Activated CD4-positive, CD25-positive, alpha-beta regulatory T cell treated with anti-CD3 and anti-CD28 coated beads, Interleukin-2, amount 50 U/mL, for 24 hours (primary cell): ENCODE data around the gene TUBGCP2.
"Not testable (repeated sequence)": the region's sequence is repeated elsewhere in the genome, so short reads cannot be mapped to it uniquely, and the experiment has no call there.

Experiments
- ATAC-seq, 2 donors: fragments of 150-1000 bp; cut with Tn5 transposase; one replicate each; pipeline ENCODE4 v1.10.0; 2021; ENCODE audit warnings: mild to moderate bottlenecking in 1 of 2, moderate library complexity in 1 of 2

TUBGCP2 gene

GRCh38 chr10:133277277-133277992 is 31.2 kb downstream of the TUBGCP2 start:
- ATAC-seq, result no peak

DNA sequence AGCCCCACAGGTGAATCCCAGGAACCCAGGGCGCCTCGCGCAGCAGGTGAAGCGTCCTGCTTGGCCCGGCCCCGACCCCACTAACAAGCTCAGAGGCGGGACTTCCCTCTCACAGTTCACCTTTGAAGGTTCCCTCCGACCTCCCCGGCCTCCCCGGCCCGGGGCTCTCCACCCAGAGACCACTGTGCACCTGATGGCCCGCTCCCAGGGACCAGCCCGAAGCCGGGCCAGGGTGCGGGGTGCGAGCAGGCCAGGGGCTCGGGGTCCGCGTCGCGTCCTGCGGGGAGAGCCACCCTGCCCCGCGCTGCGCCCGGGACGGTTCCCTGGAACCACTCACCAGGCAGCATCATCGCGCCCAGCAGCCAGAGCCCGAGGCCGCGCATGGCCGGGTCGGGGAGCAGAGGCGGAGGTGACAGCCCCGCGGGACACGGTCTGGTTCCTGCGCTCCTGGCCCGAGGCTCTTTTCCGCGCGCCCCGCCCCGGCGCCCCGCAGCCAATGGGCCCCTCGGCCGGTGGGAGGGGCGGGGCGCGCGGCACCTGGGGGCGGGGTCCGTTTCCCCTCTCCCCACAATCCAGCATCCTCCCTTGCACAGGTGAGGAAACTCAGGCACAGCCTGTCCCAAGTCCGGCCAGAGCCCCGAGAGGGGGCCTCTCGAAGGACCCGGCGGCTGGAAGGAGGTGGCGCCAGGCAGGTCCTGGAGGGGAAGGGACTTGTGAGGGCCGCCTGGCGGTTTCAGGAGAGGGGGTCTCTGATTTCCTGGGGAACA is 32.1 kb downstream of the TUBGCP2 start, which contains the start of gene ADAM8:
TSS of gene ADAM8 (minus strand) at position 434 of the 767 bp plus-strand sequence. CDS start at position 383, 51 bp downstream.
- ATAC-seq, result peak; percentile 41 to 44

DNA sequence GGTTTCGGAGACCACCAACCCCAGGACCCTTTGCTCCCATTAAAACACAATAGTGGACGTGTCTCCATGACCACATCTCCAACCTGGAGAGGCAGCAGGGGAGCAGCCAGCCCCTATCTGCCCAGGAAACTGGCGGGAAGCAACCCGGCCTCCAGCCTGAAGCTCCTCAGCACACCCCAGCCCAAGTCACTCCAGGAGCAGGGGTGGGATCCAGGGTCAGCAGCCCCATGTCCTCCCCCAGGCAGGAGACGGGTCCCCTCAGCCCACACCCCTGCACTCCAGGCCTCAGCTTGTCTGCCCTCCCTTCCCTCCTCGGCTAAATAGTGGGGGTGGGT is 32.6 kb downstream of the TUBGCP2 start:
- ATAC-seq, result no peak

- ATAC-seq, result peak; percentile 33 to 44
Observed at GRCh38 chr10:133275684-133276092, 33.0 kb downstream of the TUBGCP2 start.

DNA sequence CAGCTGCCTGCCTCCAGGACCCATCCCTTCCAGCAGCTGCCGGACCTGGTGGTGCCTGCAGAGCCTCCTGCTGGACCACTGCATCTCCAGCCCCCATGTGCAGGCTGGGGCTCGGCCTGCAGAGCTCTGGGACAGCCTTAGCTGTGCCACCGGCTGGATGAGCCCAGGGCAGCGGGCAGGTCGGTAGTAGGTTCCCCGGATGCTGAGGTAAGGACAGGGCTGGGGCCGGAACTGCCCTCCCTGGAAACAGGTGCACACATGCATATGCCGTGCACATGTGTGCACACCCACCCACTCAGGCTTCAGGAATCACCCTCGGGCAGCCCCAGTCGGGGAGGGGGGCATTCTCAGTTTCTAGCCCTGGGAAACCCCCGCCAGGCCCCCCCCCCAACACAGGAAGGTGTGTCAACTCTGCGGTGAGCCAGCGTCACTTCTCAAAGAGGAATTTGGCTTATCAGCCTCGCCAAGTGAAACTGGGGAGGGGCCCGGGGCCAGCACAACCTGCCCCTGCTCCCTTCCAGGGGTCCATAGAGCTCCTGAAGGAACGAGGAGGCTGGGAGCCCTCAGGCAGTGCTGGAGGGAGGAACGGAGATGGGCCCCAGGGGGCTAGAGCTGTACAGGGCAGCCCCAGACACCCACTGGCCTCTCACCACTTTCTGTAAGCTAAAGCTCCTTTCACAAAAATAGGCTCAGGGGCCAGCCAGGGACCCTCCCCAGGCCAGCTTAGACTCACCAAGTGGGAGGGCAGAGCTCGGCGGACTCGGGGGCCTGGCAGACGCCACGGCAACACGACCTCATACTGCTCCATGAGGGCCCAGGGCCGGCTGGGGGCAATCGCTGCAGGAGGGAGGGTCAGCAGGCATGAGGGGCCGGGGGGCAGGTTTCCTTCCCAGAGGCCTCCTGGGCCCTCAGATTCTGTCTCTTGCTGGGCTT is 33.7 kb downstream of the TUBGCP2 start:
- peak; percentile 75 to 78 for ATAC-seq

DNA sequence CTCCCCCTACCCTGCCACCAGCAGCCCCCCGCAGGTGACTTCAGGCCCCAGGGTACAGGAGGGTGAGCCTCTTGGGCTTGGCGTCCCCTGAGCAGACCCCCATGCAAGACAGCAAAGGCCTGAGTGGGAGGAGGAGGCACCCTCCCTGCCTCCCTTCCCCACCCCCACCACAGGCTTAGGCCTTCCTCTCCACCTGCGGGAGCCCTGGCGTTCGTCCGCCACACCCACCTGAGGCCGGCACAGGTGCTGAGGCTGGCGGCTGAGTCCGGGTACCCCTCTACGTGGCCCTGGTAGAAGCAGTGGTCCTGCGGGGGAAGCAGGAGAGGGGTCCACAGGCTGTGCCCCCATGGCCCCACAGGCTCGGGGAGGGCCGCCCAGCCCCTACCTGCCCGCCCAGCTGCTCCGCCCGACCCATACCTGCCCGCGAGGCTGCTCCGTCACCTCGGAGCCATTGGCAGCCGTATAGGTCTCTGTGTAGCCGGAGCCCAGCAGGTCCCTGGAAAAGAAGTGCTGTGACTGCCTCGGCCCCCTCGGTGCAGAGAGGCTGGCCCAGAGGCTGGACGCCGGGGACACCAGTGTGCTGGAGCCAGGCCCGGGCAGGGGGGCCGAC is 35.0 kb downstream of the TUBGCP2 start:
- no peak for ATAC-seq

DNA sequence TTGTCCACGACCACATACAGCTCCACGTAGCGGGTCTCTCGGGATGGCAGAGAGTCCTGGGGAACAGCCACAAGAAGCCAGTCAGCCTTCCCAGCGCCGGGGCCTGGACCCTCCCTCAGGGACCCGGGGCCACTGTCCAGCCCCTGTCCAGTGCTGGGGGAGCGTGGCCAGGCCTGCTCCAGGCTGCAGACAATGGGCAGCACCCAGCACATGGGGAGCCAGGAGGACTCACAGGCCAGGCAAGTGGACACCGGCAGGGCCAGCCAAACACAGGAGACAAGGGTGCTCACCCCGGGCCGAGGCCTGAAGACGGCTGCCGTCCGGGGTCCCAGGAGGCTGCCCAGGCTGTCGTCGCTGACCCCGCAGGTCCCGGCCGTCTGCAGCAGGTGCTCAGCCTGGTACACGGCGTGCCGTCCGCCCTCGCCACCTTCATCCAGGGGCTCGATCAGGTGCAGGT is 35.7 kb downstream of the TUBGCP2 start:
- ATAC-seq, result no peak

GRCh38 chr10:133272301-133272963 is 36.2 kb downstream of the TUBGCP2 start:
- no peak for ATAC-seq

DNA sequence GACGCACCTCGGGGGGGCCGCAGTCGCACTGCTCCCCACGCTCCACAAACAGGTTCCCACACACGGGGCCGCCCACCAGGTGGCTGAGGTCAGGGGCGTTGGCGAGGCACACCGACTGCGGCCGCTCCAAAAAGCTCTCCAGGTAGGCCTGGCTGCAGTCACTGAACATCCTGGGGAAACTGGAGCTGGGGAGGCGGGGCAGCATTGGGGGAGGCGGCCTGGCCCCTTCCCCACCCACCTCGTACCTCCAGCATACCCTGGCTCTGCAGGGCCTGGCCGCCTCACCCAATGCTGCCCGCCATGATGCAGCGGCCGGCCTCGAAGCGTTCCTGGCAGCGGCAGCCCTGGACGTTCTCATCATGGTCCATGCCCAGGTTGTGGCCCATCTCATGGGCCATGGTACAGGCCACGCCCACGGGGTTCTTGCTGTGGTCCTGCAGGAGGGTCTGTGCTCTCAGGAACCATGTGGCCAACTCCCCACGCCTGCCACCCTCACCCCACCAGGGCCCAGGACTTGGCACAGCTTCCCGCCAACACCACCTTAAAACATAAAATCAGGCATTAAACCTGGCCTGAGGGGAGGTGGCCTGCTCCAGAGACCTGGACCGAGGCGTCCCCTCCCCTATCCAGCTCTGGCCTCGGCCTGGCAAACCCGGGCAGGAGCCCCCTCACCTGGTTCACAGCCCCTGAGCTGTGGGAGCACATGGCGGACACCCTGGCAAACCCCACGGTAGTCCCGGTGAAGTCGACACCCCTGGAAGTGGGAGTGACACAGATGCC is 37.0 kb downstream of the TUBGCP2 start:
- no peak for ATAC-seq

- no peak for ATAC-seq
Observed at GRCh38 chr10:133270773-133271297, 37.8 kb downstream of the TUBGCP2 start.

DNA sequence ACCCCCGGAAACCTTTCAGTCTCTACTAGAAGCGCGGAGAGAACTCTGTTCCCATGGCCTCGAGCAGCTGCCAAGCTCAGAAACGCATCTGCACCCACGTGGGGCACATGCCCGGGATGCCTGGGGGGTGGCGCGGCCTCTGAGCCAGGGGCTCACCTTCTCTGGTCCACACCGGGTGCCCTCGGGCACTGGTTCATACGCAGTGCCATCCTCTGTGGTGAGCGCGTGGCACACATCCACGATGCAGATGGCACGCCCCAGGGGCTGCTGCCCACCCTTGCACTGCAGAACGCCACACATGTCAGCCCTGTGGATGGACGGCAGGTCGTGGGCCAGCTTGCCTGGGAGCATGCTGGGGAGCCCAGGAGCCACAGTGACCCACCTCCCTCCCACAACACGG is 38.5 kb downstream of the TUBGCP2 start:
- ATAC-seq, result no peak

DNA sequence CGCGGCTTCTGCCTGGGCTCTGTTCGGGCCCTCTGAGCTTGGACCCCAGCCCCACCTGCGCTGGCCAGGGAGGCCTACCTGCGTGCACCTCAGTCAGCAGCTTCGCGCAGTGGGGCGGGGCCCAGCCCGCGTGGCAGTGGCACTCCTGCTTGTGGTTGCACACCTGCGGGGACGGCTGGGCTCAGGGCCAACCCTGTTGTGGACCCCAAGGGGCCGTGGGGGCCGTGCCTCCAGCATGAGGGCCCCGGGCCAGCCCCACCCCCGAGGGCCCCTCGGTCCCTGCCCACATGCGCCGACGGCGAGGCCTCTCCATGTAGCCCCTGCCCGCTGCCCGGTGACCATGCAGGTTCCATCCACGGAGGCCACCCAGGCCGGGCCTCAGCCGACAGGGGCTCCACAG is 39.3 kb downstream of the TUBGCP2 start:
- no peak for ATAC-seq

DNA sequence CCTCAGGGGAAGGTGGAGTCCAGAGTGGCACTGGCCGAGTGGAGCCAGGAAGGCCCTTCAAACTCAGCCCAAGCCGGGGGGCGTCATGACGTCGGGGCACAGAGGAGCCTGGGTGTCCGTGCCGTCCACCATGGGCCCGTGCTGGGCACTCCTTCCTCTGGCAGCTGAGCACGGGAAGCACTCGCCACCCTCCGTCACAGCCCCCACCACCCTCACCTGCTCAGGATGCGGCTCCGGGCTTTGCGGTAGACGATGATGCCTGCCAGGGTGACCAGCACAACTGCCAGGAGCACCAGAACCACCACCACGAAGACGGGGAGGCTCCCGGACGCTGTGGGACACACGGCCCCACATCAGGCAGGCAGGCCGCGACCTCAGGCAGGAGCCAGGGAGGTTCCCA is 40.1 kb downstream of the TUBGCP2 start:
- ATAC-seq, result no peak

- ATAC-seq, result no peak
Observed at GRCh38 chr10:133267829-133268228, 40.8 kb downstream of the TUBGCP2 start.

DNA sequence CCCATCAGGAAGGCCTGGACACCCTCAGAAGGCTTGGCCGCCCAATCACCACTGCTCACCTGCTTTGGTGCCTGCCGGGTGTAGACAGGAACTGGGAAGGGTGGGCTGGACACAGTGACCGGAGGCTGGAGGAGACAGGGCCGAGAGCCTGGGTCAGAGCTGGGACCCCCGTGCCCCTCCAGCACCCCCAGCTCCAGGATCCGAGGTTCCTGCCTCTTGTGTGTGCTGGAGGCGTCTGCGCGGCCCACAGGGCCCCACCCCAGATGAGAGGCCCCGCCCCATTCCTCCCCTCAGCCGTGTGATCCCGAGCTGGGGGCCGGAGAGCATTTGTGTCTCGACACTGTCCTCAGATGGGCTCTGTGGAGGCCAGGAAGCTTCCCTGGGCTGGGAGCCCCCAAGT is 41.4 kb downstream of the TUBGCP2 start:
- ATAC-seq, result no peak

GRCh38 chr10:133266056-133266795 is 42.4 kb downstream of the TUBGCP2 start:
- ATAC-seq, result no peak

GRCh38 chr10:133265052-133265451 is 43.6 kb downstream of the TUBGCP2 start:
- ATAC-seq, result not testable (repeated sequence)

DNA sequence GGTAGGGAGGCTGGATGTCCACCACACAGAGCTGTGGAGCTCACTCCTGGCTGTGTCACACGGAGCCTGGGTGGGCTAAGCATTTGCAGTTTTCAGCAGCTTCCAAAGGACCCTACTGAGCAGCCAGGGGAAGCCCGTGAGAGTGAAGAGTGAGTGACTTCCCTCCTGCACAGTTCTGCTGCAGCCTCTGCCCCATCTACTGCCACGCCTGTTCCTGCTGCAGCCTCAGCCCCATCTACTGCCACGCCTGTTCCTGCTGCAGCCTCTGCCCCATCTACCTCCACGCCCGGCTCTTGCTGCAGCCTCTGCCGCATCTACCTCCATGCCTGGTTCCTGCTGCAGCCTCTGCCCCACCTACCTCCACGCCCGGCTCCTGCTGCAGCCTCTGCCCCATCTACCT is 44.2 kb downstream of the TUBGCP2 start:
- no peak for ATAC-seq

DNA sequence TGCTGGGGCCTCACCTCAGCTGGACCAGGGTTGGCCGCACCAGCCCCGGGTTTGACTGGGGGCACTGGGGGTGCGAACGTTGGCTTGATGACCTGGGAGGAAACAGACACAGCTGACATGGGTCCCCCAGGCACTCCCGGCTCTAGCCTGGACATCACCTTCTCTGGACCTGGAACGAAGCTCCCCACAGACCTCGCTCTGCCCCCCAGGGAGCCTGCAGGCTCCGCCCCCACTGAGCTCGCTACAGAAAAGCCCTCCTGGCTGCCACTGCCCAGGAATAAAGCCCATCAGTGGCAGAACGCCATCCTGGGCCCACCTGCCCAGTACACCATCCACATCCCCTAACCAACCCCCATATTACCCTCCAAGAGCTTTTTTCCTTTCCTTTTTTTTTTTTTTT is 45.0 kb downstream of the TUBGCP2 start:
- ATAC-seq, result no peak

DNA sequence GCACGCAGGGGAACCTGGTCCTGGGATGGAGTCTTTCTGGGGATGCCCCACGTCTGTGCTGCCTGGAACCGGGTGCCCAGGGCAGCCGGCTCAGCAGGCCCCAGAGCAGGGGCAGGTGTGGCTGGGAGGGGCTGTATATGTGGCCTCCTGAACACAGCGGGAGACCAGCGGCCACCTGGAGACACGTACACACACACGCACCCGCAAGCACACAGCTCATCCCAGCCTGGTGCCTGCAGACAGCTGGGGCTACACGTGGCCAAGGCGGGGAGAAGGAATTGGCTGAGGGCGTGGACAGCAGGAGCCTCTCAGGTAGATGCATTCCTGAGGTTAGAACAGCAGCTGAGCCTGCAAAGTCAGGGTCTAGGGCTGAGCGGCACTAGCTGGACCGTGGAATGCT is 46.0 kb downstream of the TUBGCP2 start:
- ATAC-seq, result no peak
